HG03460 (cell line): ENCODE measurements around the gene PLXDC2.

Source experiments
- ATAC-seq: cut with Tn5 transposase; IDR thresholded peaks from one replicate; pipeline ENCODE4 v1.9.1; 2021; ENCODE audit not compliant: unreplicated experiment

Gene PLXDC2

DNA sequence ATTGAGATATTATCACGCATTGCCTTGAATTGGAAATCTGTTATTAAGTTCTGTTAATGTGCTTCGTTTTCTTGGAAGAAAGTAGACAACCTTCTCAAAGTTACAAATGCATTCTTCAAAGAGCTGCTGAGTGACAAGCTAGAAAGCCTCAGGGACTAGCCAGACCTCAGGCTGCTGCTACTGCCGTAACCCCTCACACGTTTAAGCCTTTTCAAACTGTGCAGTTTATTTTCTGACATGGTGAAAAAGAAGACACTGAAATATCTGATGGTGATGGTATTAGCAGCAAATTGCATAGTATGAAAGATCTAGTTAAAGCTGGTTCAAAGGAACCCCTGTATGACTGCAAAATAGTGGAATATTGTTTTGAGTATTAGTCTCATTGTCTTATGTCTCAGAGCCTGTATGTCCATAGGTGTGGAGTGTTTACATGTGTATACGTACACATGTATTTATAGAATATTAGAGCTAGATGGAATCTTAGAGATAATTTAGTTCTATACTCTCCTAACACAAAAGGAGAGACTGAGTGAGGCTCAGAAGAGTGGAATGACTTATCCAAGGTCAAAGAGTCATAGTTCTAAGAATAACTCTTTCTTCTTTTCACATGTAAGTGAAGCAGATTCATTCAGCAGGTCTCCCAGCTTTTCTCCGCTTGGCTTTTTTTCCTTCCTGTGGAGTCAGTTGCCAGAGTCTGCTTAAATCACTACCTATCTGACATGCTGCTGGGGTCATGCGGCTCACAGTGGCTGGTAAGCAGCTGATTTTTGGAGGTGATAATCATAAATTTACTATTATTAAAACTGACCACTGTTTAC, 431.9 kb downstream of the PLXDC2 start:
- no peak for ATAC-seq

DNA sequence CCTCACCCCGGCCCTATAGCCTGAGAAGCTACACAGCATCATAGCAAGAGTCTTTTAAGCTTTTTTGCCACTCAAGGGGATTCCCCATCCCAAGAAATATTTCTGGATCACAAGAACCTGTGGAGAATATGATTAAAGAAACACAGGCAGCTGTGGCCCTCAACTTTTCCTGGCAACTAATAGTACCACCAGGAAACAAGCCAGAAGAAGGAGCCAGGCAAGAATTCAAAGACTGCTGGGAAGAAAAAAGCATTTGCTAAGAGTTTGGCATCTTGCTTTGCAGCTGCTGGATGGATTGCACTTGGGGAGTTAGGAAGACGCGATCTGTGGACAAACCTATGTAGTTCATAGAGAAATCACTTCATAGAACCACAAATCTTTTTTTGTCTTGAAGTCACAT, 437.8 kb downstream of the PLXDC2 start:
- no peak for ATAC-seq

DNA sequence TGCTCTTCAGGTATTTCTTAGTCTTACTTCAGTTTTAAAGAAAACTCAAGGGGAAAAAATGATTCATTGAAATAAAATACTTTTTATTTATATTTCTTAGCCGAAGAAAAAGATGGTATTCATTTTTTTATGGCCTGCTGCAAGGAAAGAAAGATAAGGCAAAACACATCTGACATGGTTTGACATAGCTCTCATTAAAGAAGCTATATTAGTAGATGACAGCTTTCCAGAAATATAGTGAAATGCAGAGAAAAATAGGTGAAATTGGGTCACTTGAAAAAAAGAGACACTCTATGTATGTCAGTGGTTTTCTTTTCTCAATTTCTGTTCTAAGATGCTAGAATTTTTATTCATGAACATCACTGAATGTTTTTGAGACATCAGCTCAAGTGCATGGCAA, 438.3 kb downstream of the PLXDC2 start:
- no peak for ATAC-seq

DNA sequence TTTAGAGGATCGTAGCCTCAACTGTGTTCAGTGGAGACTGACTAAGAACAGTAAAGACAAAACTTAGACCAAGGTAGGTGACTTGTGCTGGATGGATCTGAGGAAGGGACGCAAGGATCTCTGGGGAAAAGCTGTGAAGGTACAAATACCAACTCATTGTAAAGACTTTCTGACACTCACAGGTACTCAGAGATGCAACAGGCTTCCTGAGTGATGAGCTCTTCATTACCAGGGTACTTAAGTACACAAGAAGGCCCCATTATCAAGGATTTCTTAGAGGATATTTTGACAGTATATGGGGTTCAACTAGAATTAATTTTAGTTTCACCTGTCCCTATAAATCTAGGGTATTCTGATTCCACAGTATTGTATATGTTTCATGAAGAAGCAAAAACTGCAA, 440.7 kb downstream of the PLXDC2 start:
- ATAC-seq, result no peak

DNA sequence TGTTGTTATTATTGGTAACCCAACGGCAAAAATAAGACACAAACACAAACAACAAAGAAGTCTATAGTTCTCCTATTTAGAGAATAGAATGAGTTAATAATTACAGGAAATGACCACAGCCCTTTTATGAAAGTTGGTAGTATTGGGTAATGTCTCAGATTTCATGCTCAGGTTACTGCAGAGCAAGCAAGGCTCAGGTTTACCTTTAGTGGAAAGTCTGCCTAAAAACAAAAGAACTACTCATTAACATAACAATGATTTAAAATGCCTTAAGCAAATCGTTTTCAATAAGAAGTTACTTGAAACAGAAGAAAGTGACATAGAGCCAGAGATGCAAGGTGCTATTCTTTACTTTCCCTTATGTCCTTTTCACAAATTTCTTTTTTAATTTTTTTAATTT, 441.2 kb downstream of the PLXDC2 start:
- no peak for ATAC-seq

DNA sequence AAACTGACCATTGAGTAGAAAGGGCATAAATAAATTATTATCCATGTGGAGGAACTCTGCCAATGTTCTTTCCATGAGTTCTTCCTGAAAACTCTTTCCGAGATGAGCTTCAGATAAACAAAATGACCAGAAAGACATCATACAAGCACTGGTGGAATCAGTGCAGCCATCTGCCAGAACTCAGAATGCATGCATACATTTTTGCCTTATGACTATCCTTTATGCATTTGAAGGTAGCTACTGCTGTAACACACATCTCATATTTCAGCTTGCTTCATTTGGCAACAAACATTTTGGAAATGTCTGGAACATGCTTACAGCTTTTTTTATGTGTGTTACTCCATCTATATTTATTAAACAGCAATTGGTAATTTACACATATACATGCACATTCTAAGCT, 448.9 kb downstream of the PLXDC2 start:
- no peak for ATAC-seq

DNA sequence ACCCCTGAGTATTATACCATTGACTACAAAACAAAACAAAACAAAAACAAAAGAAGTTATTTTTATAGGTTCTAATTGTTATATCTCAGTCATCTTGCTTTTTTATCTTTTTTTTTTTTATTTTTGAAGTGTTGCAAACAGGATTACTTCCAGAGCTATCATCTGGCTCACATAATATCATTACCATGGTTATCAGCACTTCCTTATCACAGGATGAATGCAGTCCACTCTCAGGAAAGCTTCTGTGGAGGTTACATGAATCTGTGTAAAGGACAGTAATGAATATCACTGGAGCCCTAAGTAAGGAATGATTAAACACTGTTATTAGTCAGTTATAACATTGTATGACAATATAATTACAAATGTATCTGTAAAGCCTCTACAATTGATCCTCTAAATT, 451.5 kb downstream of the PLXDC2 start:
- ATAC-seq, result no peak

DNA sequence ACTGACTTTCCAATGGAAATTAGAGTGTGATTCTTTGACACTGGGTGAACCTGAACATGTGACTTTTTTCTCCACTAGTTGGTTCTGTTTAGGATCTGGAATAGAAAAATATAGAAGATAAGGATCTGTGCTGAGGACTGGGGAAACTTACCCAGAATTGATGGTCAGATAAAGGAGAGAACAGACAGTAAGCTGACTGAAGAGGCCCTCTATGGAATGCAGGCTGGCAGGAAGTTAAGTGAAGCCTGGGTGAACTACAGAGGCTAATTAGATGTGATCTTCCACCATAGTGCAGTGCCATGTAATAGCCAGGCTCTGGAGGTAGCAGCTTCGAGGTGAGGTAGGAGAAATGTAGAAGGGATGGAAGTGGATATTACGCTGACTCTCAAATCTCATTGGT, 455.3 kb downstream of the PLXDC2 start:
- no peak for ATAC-seq

DNA sequence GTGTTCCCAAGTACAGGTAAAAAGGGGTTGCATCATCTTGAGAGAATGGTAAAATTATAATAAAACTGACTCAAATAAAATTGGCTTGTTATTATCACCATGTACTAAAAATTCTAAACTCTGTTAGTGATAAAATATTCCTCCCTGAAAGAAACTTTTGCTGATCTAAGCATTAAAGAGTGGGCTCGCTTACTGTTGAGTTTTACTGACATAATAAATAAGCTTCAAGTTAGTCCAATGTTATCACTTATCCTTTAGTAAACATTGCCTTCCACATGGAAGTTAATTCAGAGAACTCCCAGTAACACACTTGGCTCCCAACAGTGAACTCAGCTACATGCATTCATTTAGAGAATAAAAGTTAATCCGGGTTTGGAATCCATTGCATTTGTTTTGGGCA, 456.4 kb downstream of the PLXDC2 start:
- no peak for ATAC-seq

DNA sequence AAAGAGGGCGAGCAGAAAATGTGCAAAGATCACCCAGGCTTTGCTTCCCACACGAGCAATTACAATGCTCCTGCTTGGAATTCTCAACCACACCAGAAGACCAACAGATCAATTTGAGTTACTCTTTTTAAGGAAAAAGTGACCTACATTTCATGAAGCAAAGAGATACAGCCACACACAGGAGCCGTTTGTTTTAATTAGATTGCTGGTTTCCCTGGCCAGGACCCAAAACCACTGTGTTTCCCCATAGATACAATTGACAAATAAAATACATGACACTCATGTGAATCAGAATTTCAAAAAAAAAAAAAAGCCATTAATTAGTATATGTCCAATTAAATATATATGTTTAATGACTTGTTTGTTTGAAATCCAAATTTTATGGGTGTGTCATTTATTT, 458.3 kb downstream of the PLXDC2 start:
- no peak for ATAC-seq

DNA sequence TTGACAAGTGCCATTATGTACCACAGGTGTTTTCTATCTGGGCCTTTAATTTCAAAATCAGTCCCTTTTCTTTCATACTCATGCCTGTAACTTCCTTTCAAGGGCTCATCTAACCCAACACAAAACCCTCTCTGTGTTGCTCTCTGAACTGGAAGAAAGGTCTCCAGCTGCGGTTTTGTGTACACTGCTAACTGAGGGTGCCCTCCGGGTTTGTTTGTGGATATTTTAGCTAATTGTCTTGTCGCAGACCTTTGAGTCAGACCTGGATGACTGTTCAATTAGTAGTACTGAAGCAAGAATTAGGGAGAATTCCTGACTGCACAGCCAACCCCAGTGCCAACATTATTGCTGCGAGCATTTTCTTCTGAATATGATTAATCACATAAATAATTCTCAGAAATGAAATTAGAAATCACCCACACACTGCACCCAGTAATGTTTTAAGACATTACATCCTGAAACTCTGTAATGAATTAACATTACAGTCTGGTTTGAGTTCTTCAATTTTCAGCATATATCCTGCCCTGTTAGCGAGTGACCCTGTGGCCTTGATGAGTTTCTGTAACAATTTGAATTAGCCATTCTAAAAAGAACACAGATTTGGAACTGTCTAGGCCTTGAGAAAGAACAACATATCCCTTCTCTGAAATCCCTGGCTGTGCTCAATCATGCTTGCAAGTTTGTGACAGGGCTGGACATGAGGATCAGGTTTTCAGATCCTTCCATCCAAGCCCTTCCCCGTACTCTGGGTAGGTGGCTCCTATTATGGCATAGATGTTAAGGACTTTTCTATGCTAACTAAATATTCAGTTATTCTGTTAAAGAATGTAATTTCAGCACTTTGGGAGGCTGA, 460.1 kb downstream of the PLXDC2 start:
- no peak for ATAC-seq

DNA sequence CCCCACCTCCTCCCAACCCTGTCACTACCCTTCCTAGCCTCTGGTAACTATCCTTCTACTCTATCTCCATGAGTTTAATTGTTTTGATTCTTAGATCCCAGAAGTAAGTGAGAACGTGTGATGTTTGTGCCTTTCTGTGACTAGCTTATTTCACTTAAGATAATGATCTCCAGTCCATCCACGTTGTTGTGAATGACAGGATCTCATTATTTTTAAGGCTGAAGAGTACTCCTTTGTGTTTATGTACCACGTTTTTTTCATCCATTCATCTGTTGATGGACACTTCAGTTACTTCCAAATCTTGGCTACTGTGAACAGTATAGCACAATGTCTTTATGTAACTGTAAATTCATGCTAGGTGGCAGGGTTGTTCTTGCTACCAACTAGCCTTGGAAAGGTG, 461.6 kb downstream of the PLXDC2 start:
- ATAC-seq, result no peak

DNA sequence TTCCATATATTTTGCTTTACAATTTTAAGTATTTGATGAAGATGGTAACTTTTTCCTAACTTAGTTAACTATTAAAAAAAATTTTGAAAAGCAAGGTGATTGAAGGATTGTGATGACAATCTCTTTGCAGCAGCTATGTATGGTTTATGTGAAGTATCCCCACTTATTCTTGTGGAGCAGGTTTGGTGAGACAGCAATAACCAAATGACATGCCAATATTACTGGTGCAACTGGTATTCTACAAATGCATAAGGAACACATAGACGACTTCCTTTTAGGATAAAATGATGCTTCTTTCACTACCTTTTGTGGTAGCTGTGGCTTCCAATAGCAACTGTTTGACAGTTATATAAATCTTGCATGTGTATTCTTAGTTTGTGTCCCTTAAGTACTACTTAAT, 465.3 kb downstream of the PLXDC2 start:
- no peak for ATAC-seq

DNA sequence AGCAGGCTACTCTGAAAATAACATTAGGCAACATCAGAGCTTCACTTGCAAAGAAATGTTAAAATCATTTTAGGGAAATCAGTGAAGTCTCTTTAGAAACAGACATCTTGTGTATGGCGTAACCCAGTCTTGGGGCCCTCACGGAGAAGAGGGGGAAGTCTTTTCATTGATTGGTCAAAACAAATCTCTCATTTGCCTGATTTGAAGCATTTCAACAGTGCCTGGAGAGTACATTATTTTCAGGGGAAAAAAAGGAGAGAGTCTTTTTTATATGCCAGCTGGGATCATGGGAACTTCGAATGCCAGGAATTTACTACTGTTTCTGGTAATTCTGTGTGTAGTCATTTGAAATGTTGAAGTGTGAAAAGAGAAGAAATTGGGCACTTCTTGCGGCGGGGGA, 471.4 kb downstream of the PLXDC2 start:
- ATAC-seq, result no peak

DNA sequence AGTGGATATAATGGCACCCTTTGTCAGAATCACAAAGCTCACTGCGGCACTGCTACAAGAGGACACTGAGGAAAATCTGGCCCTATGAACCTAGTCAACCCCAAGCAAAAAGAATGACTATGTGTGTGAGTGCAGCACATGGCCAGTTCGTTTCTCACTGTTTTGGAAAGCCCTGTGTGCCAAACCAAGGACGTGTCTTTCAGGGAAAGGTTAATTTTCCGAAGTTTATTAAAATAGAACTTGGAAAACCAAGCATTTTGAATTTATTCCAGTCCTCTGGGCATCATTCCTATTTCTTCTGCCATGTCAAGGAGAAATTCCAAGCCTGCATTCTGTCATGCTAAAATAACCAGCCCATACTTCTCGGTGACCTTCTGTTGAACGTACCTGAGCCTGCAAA, 471.8 kb downstream of the PLXDC2 start:
- ATAC-seq, result no peak

DNA sequence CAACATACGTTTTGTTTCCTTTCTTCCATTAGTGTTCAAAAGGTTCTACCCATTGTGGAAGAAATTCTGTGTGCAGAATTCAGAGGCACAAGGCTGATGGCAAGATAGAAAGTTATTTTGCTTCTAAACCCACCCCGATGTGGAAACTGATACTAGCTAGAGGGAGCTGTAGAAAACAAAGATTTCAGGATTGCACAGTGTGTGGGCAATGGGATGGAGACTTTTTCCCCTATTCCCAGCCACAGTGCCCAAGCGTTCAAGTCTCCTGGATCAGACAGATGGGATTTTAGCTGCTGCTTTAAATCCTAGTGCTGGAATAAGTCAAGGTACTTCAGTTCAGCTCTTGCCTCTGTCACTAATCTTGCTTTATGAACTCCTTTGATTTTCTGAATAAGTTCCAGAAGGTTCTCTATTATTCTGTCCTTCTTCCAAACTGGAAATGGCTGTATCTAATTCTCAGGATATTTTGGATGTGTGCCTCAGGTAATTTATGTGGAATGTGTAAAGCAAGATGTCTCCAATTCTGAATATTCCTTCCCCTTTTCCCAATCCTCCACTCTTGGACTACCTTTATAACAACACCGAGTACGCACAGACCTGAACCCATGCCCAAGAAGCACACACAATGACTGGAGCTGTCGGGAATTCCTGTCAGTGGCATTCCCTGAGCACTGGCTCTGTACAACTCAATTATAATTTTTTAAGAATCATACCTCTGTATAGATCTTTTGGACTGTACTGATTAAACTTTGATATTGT, 473.0 kb downstream of the PLXDC2 start:
- no peak for ATAC-seq

DNA sequence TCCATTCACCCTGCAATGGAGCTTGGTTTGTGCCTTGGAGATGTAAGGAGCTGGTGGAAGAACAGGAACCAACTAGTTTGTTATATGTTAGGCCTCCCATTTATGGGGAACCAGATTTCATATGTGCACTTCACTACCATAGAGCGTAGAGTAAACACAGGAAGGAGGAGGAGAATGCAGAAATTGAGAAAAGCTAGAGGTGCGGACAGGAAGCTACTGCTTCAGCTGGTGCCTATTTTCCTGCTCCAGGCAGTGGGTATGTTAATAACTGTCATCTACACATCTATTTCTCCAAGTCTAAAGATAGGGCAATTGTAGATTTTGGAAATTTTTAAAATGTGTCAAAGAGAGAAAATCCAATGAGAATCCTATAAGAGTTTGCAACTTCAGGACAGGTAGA, 482.2 kb downstream of the PLXDC2 start:
- ATAC-seq, result no peak

DNA sequence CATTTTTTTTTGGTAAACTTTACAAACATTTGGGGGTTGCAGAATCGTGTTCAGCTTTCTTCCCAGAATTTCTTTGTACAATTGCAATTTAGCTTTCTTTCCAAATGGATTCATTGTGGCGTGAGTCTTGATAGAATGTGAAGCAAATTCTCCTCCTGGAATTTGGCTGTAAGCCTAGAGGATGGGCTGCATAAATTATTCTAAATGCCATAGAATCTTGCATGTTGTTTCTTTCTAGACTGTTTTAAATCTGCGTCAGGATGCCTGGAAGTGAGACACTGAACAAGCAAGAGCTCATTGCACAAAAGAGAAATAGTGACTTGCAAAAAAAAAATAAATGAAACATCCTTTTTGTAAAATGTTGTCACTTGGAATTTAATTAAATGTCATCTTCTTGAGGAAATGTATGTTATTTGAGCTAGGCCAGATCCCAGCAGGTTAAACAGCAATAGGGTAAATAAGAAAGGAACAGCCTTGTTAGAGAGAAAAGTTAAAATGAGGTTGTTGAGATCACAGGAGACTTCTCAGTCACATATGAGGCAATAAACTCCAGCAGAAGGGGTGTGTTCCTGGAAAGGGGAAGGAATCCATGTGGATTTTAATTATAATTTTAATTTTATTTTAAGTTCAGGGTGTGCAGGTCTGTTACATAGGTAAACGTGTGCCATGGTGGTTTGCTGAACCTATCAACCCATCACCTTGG, 483.0 kb downstream of the PLXDC2 start:
- ATAC-seq, result no peak

DNA sequence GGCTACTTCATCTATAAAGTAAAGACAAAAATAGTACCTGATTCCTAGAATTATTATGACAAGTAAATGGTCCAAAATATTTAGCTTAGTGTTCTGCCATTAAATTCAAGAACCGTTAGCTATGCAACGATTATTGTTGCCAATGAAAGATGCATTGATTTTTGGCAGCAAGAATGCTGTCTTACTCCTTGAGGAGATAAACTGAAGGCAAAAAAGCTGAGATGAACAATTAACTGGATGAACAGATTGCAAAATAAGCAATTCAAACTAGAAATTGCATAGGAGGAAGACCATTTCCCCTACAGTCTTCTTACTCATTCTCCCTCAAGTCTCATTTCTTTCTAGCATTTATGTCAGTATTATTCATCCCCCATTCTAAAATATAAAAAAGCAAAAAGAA, 484.5 kb downstream of the PLXDC2 start:
- ATAC-seq, result no peak

DNA sequence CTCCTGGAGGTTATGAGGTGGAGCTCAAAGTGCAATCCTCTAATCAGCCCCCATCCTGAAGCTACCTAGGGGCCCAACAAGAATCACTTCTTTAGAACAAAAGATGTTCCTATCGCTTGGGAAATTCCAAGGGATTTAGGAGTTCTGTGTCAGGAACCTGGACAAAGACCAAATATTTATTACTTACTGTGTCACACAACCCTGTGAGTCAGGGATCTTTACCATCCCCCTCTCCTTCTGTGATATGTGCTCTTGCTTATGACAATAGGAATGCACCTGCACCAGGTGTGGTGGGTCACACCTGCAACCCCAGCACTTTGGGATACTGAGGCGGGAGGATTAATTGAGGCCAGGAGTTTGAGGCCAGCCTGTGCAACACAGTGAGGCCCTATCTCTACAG, 485.8 kb downstream of the PLXDC2 start:
- ATAC-seq, result no peak
